SK-N-SH treated with all-trans-retinoic acid at 6 μM for 48 hours (cell line): ENCODE measurements around the gene ZNF189.
A peak's percentile ranks its signal among the peaks of the same experiment; 100 is the strongest.

ENCODE experiments used
- ATAC-seq: fragments of 200-7000 bp; cut with Tn5 transposase; 3 replicates; pipeline ENCODE4 v1.9.1; 2020; ENCODE audit warnings: mild to moderate bottlenecking, moderate library complexity
- ARNTL ChIP-seq: fragments of 450-650 bp; formaldehyde crosslinking; IDR thresholded peaks from 2 replicates; pipeline ENCODE4 v1.5.0; 2020; ENCODE audit warnings: low read depth, mild to moderate bottlenecking, moderate library complexity, borderline replicate concordance
- BACH2 ChIP-seq: fragments of 250-450 bp; sonication (Bioruptor Pico); IDR thresholded peaks from 2 replicates; pipeline ENCODE4 v1.9.0; 2021; ENCODE audit warnings: mild to moderate bottlenecking, borderline replicate concordance
- CREB5 ChIP-seq: fragments of 250-450 bp; sonication (Bioruptor Pico); IDR thresholded peaks from 2 replicates; pipeline ENCODE4 v1.5.1; 2020; ENCODE audit warnings: low read depth, mild to moderate bottlenecking, moderate library complexity
- CSDC2 ChIP-seq: fragments of 250-450 bp; sonication (Bioruptor Pico); IDR thresholded peaks from 2 replicates; pipeline ENCODE4 v1.5.0; 2020; ENCODE audit warnings: mild to moderate bottlenecking, moderate library complexity
- CSRNP3 ChIP-seq: fragments of 250-450 bp; sonication (Bioruptor Pico); IDR thresholded peaks from 2 replicates; pipeline ENCODE4 v1.5.1; 2021; ENCODE audit warnings: mild to moderate bottlenecking, moderate library complexity
- ESRRG ChIP-seq: fragments of 250-450 bp; sonication (Bioruptor Pico); IDR thresholded peaks from 2 replicates; pipeline ENCODE4 v1.6.1; 2021; ENCODE audit warnings: mild to moderate bottlenecking
- GLIS3 ChIP-seq: fragments of 250-450 bp; sonication (Bioruptor Pico); IDR thresholded peaks from 2 replicates; pipeline ENCODE4 v1.5.0; 2020; ENCODE audit warnings: mild to moderate bottlenecking, moderate library complexity
- ISL1 ChIP-seq: fragments of 250-450 bp; sonication (Bioruptor Pico); IDR thresholded peaks from 2 replicates; pipeline ENCODE4 v2.1.2; 2022; ENCODE audit warnings: mild to moderate bottlenecking, moderate library complexity
- OSR1 ChIP-seq: fragments of 250-450 bp; sonication (Bioruptor Pico); IDR thresholded peaks from 2 replicates; pipeline ENCODE4 v1.8.0; 2022; ENCODE audit warnings: moderate library complexity, mild to moderate bottlenecking, inconsistent platforms
- PATZ1 ChIP-seq: fragments of 250-450 bp; sonication (Bioruptor Pico); IDR thresholded peaks from 2 replicates; pipeline ENCODE4 v1.8.0; 2020; ENCODE audit warnings: mild to moderate bottlenecking, moderate library complexity, borderline replicate concordance
- POU6F1 ChIP-seq: fragments of 250-450 bp; sonication (Bioruptor Pico); IDR thresholded peaks from 2 replicates; pipeline ENCODE4 v1.8.0; 2021; ENCODE audit warnings: low read depth, mild to moderate bottlenecking, moderate library complexity, borderline replicate concordance
- PPARA ChIP-seq: fragments of 250-450 bp; sonication (Bioruptor Pico); IDR thresholded peaks from 2 replicates; pipeline ENCODE4 v1.5.0; 2020; ENCODE audit warnings: mild to moderate bottlenecking, borderline replicate concordance
- TOX ChIP-seq: fragments of 250-450 bp; sonication (Bioruptor Pico); IDR thresholded peaks from 2 replicates; pipeline ENCODE4 v1.8.0; 2021; ENCODE audit warnings: mild to moderate bottlenecking, moderate library complexity, borderline replicate concordance
- TSHZ2 ChIP-seq: fragments of 250-450 bp; sonication (Bioruptor Pico); IDR thresholded peaks from 2 replicates; pipeline ENCODE4 v1.5.0; 2020; ENCODE audit warnings: mild to moderate bottlenecking, moderate library complexity
- ZC3H10 ChIP-seq: fragments of 250-450 bp; sonication (Bioruptor Pico); IDR thresholded peaks from 2 replicates; pipeline ENCODE4 v1.5.1; 2021; ENCODE audit warnings: mild to moderate bottlenecking, moderate library complexity
- ZFP3 ChIP-seq: fragments of 250-450 bp; sonication (Bioruptor Pico); IDR thresholded peaks from 2 replicates; pipeline ENCODE4 v1.5.0; 2020; ENCODE audit warnings: mild to moderate bottlenecking, moderate library complexity
- ZFP30 ChIP-seq: fragments of 450-650 bp; formaldehyde crosslinking; IDR thresholded peaks from 2 replicates; pipeline ENCODE4 v1.5.0; 2022; ENCODE audit warnings: mild to moderate bottlenecking, moderate library complexity
- ZNF565 ChIP-seq: fragments of 450-650 bp; formaldehyde crosslinking; conservative IDR thresholded peaks from 2 replicates; pipeline ENCODE4 v1.5.0; 2020; ENCODE audit warnings: low read depth, mild to moderate bottlenecking, moderate library complexity
- ZNF70 ChIP-seq: fragments of 450-650 bp; formaldehyde crosslinking; IDR thresholded peaks from 2 replicates; pipeline ENCODE4 v1.5.0; 2020; ENCODE audit warnings: mild to moderate bottlenecking, moderate library complexity
- ZNF8 ChIP-seq: fragments of 450-650 bp; formaldehyde crosslinking; IDR thresholded peaks from 2 replicates; pipeline ENCODE4 v1.5.0; 2020; ENCODE audit warnings: mild to moderate bottlenecking, moderate library complexity

ZNF189 gene

GRCh38 chr9:101362450-101362849 lies 36.2 kb upstream of the ZNF189 start:
- no peak for ATAC-seq
- TF ChIP-seq ZFP30 (no peak), CSDC2 (no peak), TSHZ2 (CRISPR knock-in tag) (no peak)
- TF ChIP-seq, all 23 proteins: peak for 0

GRCh38 chr9:101365181-101365580 lies 33.5 kb upstream of the ZNF189 start:
- ATAC-seq = no peak
- TF ChIP-seq ZC3H10 = no peak
- no peak for TF ChIP-seq TOX (CRISPR knock-in tag)
- no peak for TF ChIP-seq ZNF8 (CRISPR knock-in tag)
- TF ChIP-seq TSHZ2 (CRISPR knock-in tag) = no peak
- no peak for TF ChIP-seq GLIS3 (CRISPR knock-in tag)
- no peak for TF ChIP-seq PPARA (CRISPR knock-in tag)
- no peak for TF ChIP-seq CSRNP3
- TF ChIP-seq ZFP3 (CRISPR knock-in tag) = no peak
- TF ChIP-seq OSR1 (CRISPR knock-in tag) = no peak
- no peak for TF ChIP-seq CSDC2
- no peak for TF ChIP-seq ESRRG
- TF ChIP-seq PATZ1 (CRISPR knock-in tag) = no peak
- TF ChIP-seq CREB5 (CRISPR knock-in tag) = no peak
- no peak for TF ChIP-seq BACH2
- no peak for TF ChIP-seq ZNF70
- TF ChIP-seq ZNF565 (CRISPR knock-in tag) = no peak
- no peak for TF ChIP-seq ZFP30
- TF ChIP-seq ARNTL = no peak

- ATAC-seq = peak; percentile 39; the same call in 2 of the 3 replicates
- TF ChIP-seq PPARA (CRISPR knock-in tag) (no peak), CSRNP3 (no peak), ZFP30 (no peak), POU6F1 (CRISPR knock-in tag) (no peak), BACH2 (no peak), ISL1 (no peak), TSHZ2 (CRISPR knock-in tag) (no peak)
These were observed 32.5 kb upstream of the ZNF189 start for GRCh38 chr9:101366038-101366756.
